ENCODE results near the gene TTLL9.
"Not testable (repeated sequence)": the region's sequence is repeated elsewhere in the genome, so short reads cannot be mapped to it uniquely, and the experiment has no call there.

The TTLL9 gene

GRCh38 chr20:31824554-31825313 is 45.7 kb upstream of the TTLL9 start:
- POLR2A ChIA-PET, result interaction anchor here (0.7 kb wide), 1 partner anchor 207 kb away, joined by 3 read pairs; no protein-coding TSS in a partner anchor

GRCh38 chr20:31826074-31826473 is 44.4 kb upstream of the TTLL9 start:
- WGBS (ENCODE audit: insufficient coverage), result 100% methylated on average over 4 of the region's 5 CpGs
- Histone ChIP-seq H3K4me1 (ENCODE audit: control extremely low read depth in 1 of 4, control insufficient read depth in 4 of 4, insufficient read depth in 4 of 4, low read length in 3 of 4) (peaks cover 0 to 37% (median 24%) of the 10 kb centered on the region in 4 experiments), H3K27ac (ENCODE audit: insufficient read depth in 1 of 2, low read depth in 1 of 2, low read length in 2 of 2, poor library complexity in 1 of 2, severe bottlenecking in 2 of 2) (no peak overlapping the region), H3K9me3 (ENCODE audit: control extremely low read depth in 1 of 5, control insufficient read depth in 4 of 5, insufficient read depth in 2 of 5, low read depth in 1 of 5, low read length in 4 of 5) (no peaks in the 10 kb centered on the region), H3K4me3 (ENCODE audit: control insufficient read depth in 1 of 7, extremely low read depth in 1 of 7, insufficient read depth in 4 of 7, low read depth in 2 of 7, low read length in 6 of 7) (no peak overlapping the region), H3K27me3 (replicated peaks in 2 of 5; ENCODE audit: control insufficient read depth in 4 of 5, insufficient read depth in 5 of 5, low read length in 4 of 5) (no peaks in the 10 kb centered on the region), H3K36me3 (ENCODE audit: control insufficient read depth in 4 of 4, insufficient read depth in 4 of 4, low read length in 3 of 4) (no peaks in the 10 kb centered on the region)
- ChIA-PET POLR2A (no interaction called here), CTCF (interaction anchor here (14.3 kb wide), 1 partner anchor 19 kb away, joined by 131 read pairs; the partner anchor contains the start of gene FOXS1)
- no peak for DNase-seq

More at GRCh38 chr20:31824554-31825313, 45.7 kb upstream of the TTLL9 start:
- no peak for DNase-seq
- peaks cover 0 to 32% (median 21%) of the 10 kb centered on the region in 4 experiments for H3K4me1 ChIP-seq (ENCODE audit: control extremely low read depth in 1 of 4, control insufficient read depth in 4 of 4, insufficient read depth in 4 of 4, low read length in 3 of 4)
- CTCF ChIA-PET, result interaction anchor here (0.9 to 14.3 kb wide), 9 partner anchors 10 to 267 kb away, joined by 3 to 131 read pairs (median 21); partner anchors contain the start of gene FOXS1
- H3K27me3 ChIP-seq (replicated peaks in 2 of 5; ENCODE audit: control insufficient read depth in 4 of 5, insufficient read depth in 5 of 5, low read length in 4 of 5), result no peaks in the 10 kb centered on the region
- no peaks in the 10 kb centered on the region for H3K36me3 ChIP-seq (ENCODE audit: control insufficient read depth in 4 of 4, insufficient read depth in 4 of 4, low read length in 3 of 4)
- H3K9me3 ChIP-seq (ENCODE audit: control extremely low read depth in 1 of 5, control insufficient read depth in 4 of 5, insufficient read depth in 2 of 5, low read depth in 1 of 5, low read length in 4 of 5), result no peaks in the 10 kb centered on the region
- H3K4me3 ChIP-seq (ENCODE audit: control insufficient read depth in 1 of 7, extremely low read depth in 1 of 7, insufficient read depth in 4 of 7, low read depth in 2 of 7, low read length in 6 of 7), result no peak overlapping the region
- 95% methylated on average over 12 of the region's 14 CpGs for WGBS (ENCODE audit: insufficient coverage)
- H3K27ac ChIP-seq (ENCODE audit: insufficient read depth in 1 of 2, low read depth in 1 of 2, low read length in 2 of 2, poor library complexity in 1 of 2, severe bottlenecking in 2 of 2), result no peak overlapping the region

- no peaks in the 10 kb centered on the region for H3K27me3 ChIP-seq (replicated peaks in 2 of 5; ENCODE audit: control insufficient read depth in 4 of 5, insufficient read depth in 5 of 5, low read length in 4 of 5)
- H3K4me1 ChIP-seq (ENCODE audit: control extremely low read depth in 1 of 4, control insufficient read depth in 4 of 4, insufficient read depth in 4 of 4, low read length in 3 of 4), result peaks cover 0 to 37% (median 24%) of the 10 kb centered on the region in 4 experiments
- H3K4me3 ChIP-seq (ENCODE audit: control insufficient read depth in 1 of 7, extremely low read depth in 1 of 7, insufficient read depth in 4 of 7, low read depth in 2 of 7, low read length in 6 of 7), result no peak overlapping the region
- DNase-seq, result no peak
- H3K27ac ChIP-seq (ENCODE audit: insufficient read depth in 1 of 2, low read depth in 1 of 2, low read length in 2 of 2, poor library complexity in 1 of 2, severe bottlenecking in 2 of 2), result no peak overlapping the region
- WGBS (ENCODE audit: insufficient coverage), result 71% methylated on average over 1 of the region's 2 CpGs
- ChIA-PET CTCF (interaction anchor here (1.2 to 14.3 kb wide), 2 partner anchors 11 to 18 kb away, joined by 3 to 131 read pairs; partner anchors contain the start of gene FOXS1), POLR2A (interaction anchor here (0.6 kb wide), 1 partner anchor 267 kb away, joined by 4 read pairs; no protein-coding TSS in a partner anchor)
- no peaks in the 10 kb centered on the region for H3K36me3 ChIP-seq (ENCODE audit: control insufficient read depth in 4 of 4, insufficient read depth in 4 of 4, low read length in 3 of 4)
- no peaks in the 10 kb centered on the region for H3K9me3 ChIP-seq (ENCODE audit: control extremely low read depth in 1 of 5, control insufficient read depth in 4 of 5, insufficient read depth in 2 of 5, low read depth in 1 of 5, low read length in 4 of 5)
These were observed 43.4 kb upstream of the TTLL9 start for GRCh38 chr20:31827059-31827458.

- POLR2A ChIA-PET, result not testable (repeated sequence)
- CTCF ChIA-PET, result interaction anchor here (0.7 to 14.3 kb wide), 3 partner anchors 10 to 1585 kb away, joined by 3 to 131 read pairs (median 4); partner anchors contain the start of gene FOXS1
- 98% methylated on average over 3 of the region's 11 CpGs for WGBS (ENCODE audit: insufficient coverage)
These were observed 42.4 kb upstream of the TTLL9 start for GRCh38 chr20:31828016-31828415.

GRCh38 chr20:31829731-31830130 is 40.7 kb upstream of the TTLL9 start:
- CTCF ChIA-PET, result interaction anchor here (0.7 to 1.6 kb wide), 7 partner anchors 8 to 202 kb away, joined by 3 to 5 read pairs (median 4); no protein-coding TSS in a partner anchor

More at GRCh38 chr20:31828016-31828415, 42.4 kb upstream of the TTLL9 start:
- H3K27me3 ChIP-seq (replicated peaks in 2 of 5; ENCODE audit: control insufficient read depth in 4 of 5, insufficient read depth in 5 of 5, low read length in 4 of 5); H3K27ac ChIP-seq (ENCODE audit: insufficient read depth in 1 of 2, low read depth in 1 of 2, low read length in 2 of 2, poor library complexity in 1 of 2, severe bottlenecking in 2 of 2); H3K4me3 ChIP-seq (ENCODE audit: control insufficient read depth in 1 of 7, extremely low read depth in 1 of 7, insufficient read depth in 4 of 7, low read depth in 2 of 7, low read length in 6 of 7); DNase-seq; H3K9me3 ChIP-seq (ENCODE audit: control extremely low read depth in 1 of 5, control insufficient read depth in 4 of 5, insufficient read depth in 2 of 5, low read depth in 1 of 5, low read length in 4 of 5); H3K36me3 ChIP-seq (ENCODE audit: control insufficient read depth in 4 of 4, insufficient read depth in 4 of 4, low read length in 3 of 4): not testable (repeated sequence)
- peaks cover 0 to 28% (median 18%) of the 10 kb centered on the region in 4 experiments for H3K4me1 ChIP-seq (ENCODE audit: control extremely low read depth in 1 of 4, control insufficient read depth in 4 of 4, insufficient read depth in 4 of 4, low read length in 3 of 4)

GRCh38 chr20:31830406-31830981 is 39.9 kb upstream of the TTLL9 start:
- H3K27me3 ChIP-seq (replicated peaks in 2 of 5; ENCODE audit: control insufficient read depth in 4 of 5, insufficient read depth in 5 of 5, low read length in 4 of 5), result no peaks in the 10 kb centered on the region
- H3K4me1 ChIP-seq (ENCODE audit: control extremely low read depth in 1 of 4, control insufficient read depth in 4 of 4, insufficient read depth in 4 of 4, low read length in 3 of 4), result peaks cover 0 to 35% (median 26%) of the 10 kb centered on the region in 4 experiments
- H3K9me3 ChIP-seq (ENCODE audit: control extremely low read depth in 1 of 5, control insufficient read depth in 4 of 5, insufficient read depth in 2 of 5, low read depth in 1 of 5, low read length in 4 of 5), result no peaks in the 10 kb centered on the region
- 92% methylated on average over 5 of the region's 8 CpGs for WGBS (ENCODE audit: insufficient coverage)
- H3K27ac ChIP-seq (ENCODE audit: insufficient read depth in 1 of 2, low read depth in 1 of 2, low read length in 2 of 2, poor library complexity in 1 of 2, severe bottlenecking in 2 of 2), result no peak overlapping the region
- DNase-seq, result no peak
- H3K4me3 ChIP-seq (ENCODE audit: control insufficient read depth in 1 of 7, extremely low read depth in 1 of 7, insufficient read depth in 4 of 7, low read depth in 2 of 7, low read length in 6 of 7), result no peak overlapping the region
- CTCF ChIA-PET, result interaction anchor here (0.7 to 1.6 kb wide), 7 partner anchors 7 to 201 kb away, joined by 3 to 6 read pairs (median 4); no protein-coding TSS in a partner anchor
- no peaks in the 10 kb centered on the region for H3K36me3 ChIP-seq (ENCODE audit: control insufficient read depth in 4 of 4, insufficient read depth in 4 of 4, low read length in 3 of 4)
- POLR2A ChIA-PET, result no interaction called here

More at GRCh38 chr20:31829731-31830130, 40.7 kb upstream of the TTLL9 start:
- Histone ChIP-seq H3K27me3 (replicated peaks in 2 of 5; ENCODE audit: control insufficient read depth in 4 of 5, insufficient read depth in 5 of 5, low read length in 4 of 5) (no peaks in the 10 kb centered on the region), H3K36me3 (ENCODE audit: control insufficient read depth in 4 of 4, insufficient read depth in 4 of 4, low read length in 3 of 4) (no peaks in the 10 kb centered on the region), H3K4me3 (ENCODE audit: control insufficient read depth in 1 of 7, extremely low read depth in 1 of 7, insufficient read depth in 4 of 7, low read depth in 2 of 7, low read length in 6 of 7) (no peak overlapping the region), H3K27ac (ENCODE audit: insufficient read depth in 1 of 2, low read depth in 1 of 2, low read length in 2 of 2, poor library complexity in 1 of 2, severe bottlenecking in 2 of 2) (no peak overlapping the region), H3K4me1 (ENCODE audit: control extremely low read depth in 1 of 4, control insufficient read depth in 4 of 4, insufficient read depth in 4 of 4, low read length in 3 of 4) (peaks cover 0 to 28% (median 19%) of the 10 kb centered on the region in 4 experiments), H3K9me3 (ENCODE audit: control extremely low read depth in 1 of 5, control insufficient read depth in 4 of 5, insufficient read depth in 2 of 5, low read depth in 1 of 5, low read length in 4 of 5) (no peaks in the 10 kb centered on the region)
- no peak for DNase-seq
- 69% methylated on average over 5 of the region's 6 CpGs for WGBS (ENCODE audit: insufficient coverage)
- POLR2A ChIA-PET, result interaction anchor here (0.5 kb wide), 1 partner anchor 270 kb away, joined by 3 read pairs; no protein-coding TSS in a partner anchor
